HepG2 (cell line): ENCODE measurements around the gene SNX4. TPM values are rescaled to one million over a fixed set of nuclear protein-coding genes. Genes with fewer than 3 reads are reported as not detected.

Experiments used
- ATAC-seq: fragments of 200-7000 bp; cut with Tn5 transposase; 3 replicates; pipeline ENCODE4 v1.9.1; 2020; ENCODE audit warnings: mild to moderate bottlenecking, moderate library complexity
- BruUV-seq: library from RNA; stranded (reverse); fragments of 400-500 nt; replicated peaks from 2 replicates; lab custom pipeline; 2021; lab: Mats Ljungman, UMichigan
- CTCF ChIA-PET: fragments of 300-600 bp; formaldehyde crosslinking; extraction: SDS; loops from one replicate; lab custom pipeline; 2021; ENCODE audit warnings: low total read pairs, inconsistent platforms, low intra/inter-chr PET ratio; lab: Yijun Ruan, JAX
- POLR2A ChIA-PET: fragments of 350-600 bp; sonication (Branson Sonifier 250); formaldehyde crosslinking; loops from one replicate; lab custom pipeline; 2020; ENCODE audit warnings: antibody characterized with exemption, inconsistent platforms; lab: Yijun Ruan, JAX
- DNase-seq: peaks from one replicate; pipeline ENCODE4 v3.0.0-alpha.2; 2015; ENCODE audit warnings: low spot score
- FAIRE-seq: peaks from 3 replicates; lab custom pipeline; 2011; peaks lifted over from hg19 to GRCh38; lab: Jason Lieb, UNC
- H2AFZ ChIP-seq: one replicate; pipeline ENCODE4 v1.6.1; 2011; ENCODE audit warnings: low read length, inconsistent platforms
- H3K27ac ChIP-seq: fragments of 300-600 bp; 3 replicates; pipeline ENCODE4 v1.8.0; 2011; ENCODE audit warnings: mixed run types, mild to moderate bottlenecking, mixed read lengths, low read length, inconsistent platforms; ENCODE audit not compliant: insufficient read depth; ENCODE audit errors: extremely low read length
- H3K27me3 ChIP-seq, 2 experiments: fragments of 200-600 bp in 1 of 2; 2 replicates in 1 of 2; 3 replicates in 1 of 2; pipeline versions ENCODE4 v1.6.0 to v1.8.0; 2011; ENCODE audit warnings: low read length in 2 of 2, mild to moderate bottlenecking in 2 of 2, moderate library complexity in 2 of 2, inconsistent platforms in 1 of 2; ENCODE audit not compliant: insufficient read depth in 2 of 2, control insufficient read depth in 1 of 2
- H3K36me3 ChIP-seq, 2 experiments: fragments of 200-600 bp in 1 of 2; replicated peaks in 1 of 2; 2 replicates in 1 of 2; 3 replicates in 1 of 2; pipeline versions ENCODE4 v1.5.1 to v1.8.0; 2011; ENCODE audit warnings: low read length in 2 of 2, inconsistent platforms in 1 of 2; ENCODE audit not compliant: insufficient read depth in 2 of 2, control insufficient read depth in 1 of 2
- H3K4me1 ChIP-seq: 2 replicates; pipeline ENCODE4 v1.5.1; 2012; ENCODE audit warnings: low read length, inconsistent platforms; ENCODE audit not compliant: insufficient read depth
- H3K4me2 ChIP-seq: 2 replicates; pipeline ENCODE4 v1.6.0; 2011; ENCODE audit warnings: low read depth, low read length, inconsistent platforms
- H3K4me3 ChIP-seq, 3 experiments: fragments of 200-600 bp in 1 of 3; sonication (generic), shearing (Covaris generic) in 1 of 3; replicated peaks in 1 of 3; 2 replicates each; pipeline ENCODE4 v1.5.1; 2011 to 2016; ENCODE audit warnings: low read length in 3 of 3, inconsistent platforms in 2 of 3, low read depth in 2 of 3, mild to moderate bottlenecking in 2 of 3, control low read depth in 1 of 3, mixed read lengths in 1 of 3; ENCODE audit not compliant: insufficient read depth in 1 of 3
- H3K79me2 ChIP-seq: one replicate; pipeline ENCODE4 v1.6.1; 2011; ENCODE audit warnings: low read length, inconsistent platforms; ENCODE audit not compliant: insufficient read depth
- H3K9ac ChIP-seq: 2 replicates; pipeline ENCODE4 v1.6.0; 2011; ENCODE audit warnings: mild to moderate bottlenecking, low read depth, low read length, inconsistent platforms; ENCODE audit not compliant: insufficient read depth
- H3K9me3 ChIP-seq: 2 replicates; pipeline ENCODE4 v1.5.1; 2012; ENCODE audit warnings: mild to moderate bottlenecking, low read length
- H4K20me1 ChIP-seq: 2 replicates; pipeline ENCODE4 v1.6.0; 2011; ENCODE audit warnings: inconsistent platforms, mild to moderate bottlenecking, low read length, moderate library complexity; ENCODE audit not compliant: insufficient read depth
- HNRNPK ChIP-seq: fragments of 200-400 bp; formaldehyde crosslinking; IDR thresholded peaks from 2 replicates; pipeline ENCODE4 v1.6.1; 2018; ENCODE audit warnings: low read length, low read depth, moderate library complexity, mild to moderate bottlenecking; ENCODE audit not compliant: poor library complexity, severe bottlenecking
- MZF1 ChIP-seq: sonication (generic); formaldehyde crosslinking; IDR thresholded peaks from 2 replicates; pipeline ENCODE4 v1.8.1; 2023; ENCODE audit warnings: mild to moderate bottlenecking, missing genetic modification reagents, borderline replicate concordance
- SOX13 ChIP-seq, 3 experiments: fragments of 450-650 bp in 1 of 3; sonication (generic) in 1 of 3; formaldehyde crosslinking in 1 of 3; IDR thresholded peaks in 2 of 3; conservative IDR thresholded peaks in 1 of 3; 2 replicates each; pipeline versions ENCODE4 v1.5.0 to v1.6.1; 2016 to 2020; ENCODE audit warnings: antibody characterized with exemption in 1 of 3, mild to moderate bottlenecking in 1 of 3, missing compliant biosample characterization in 1 of 3, missing genetic modification reagents in 1 of 3, moderate library complexity in 1 of 3
- ZNF207 ChIP-seq: fragments of 450-650 bp; IDR thresholded peaks from 2 replicates; pipeline ENCODE4 v1.6.1; 2016; ENCODE audit warnings: antibody characterized with exemption, borderline replicate concordance
- ZNF225 ChIP-seq: sonication (generic); formaldehyde crosslinking; IDR thresholded peaks from 2 replicates; pipeline ENCODE4 v1.4.0; 2020; ENCODE audit warnings: mild to moderate bottlenecking, missing genetic modification reagents
- ZNF747 ChIP-seq: sonication (generic); formaldehyde crosslinking; IDR thresholded peaks from 2 replicates; pipeline ENCODE4 v1.8.1; 2023; ENCODE audit warnings: missing genetic modification reagents, mild to moderate bottlenecking, borderline replicate concordance
- ZNF839 ChIP-seq: sonication (generic); formaldehyde crosslinking; IDR thresholded peaks from 2 replicates; pipeline ENCODE4 v1.4.0; 2020; ENCODE audit warnings: missing genetic modification reagents, mild to moderate bottlenecking, borderline replicate concordance
- WGBS: methylation state at CpG from one replicate; pipeline ENCODE4 v1.1.6; 2017; ENCODE audit warnings: low lambda C conversion rate; 5-methylcytosine and 5-hydroxymethylcytosine counted together
- in situ Hi-C: cut with HindIII; loops from 2 replicates; pipeline ENCODE4 v1.10.0; 2017; ENCODE audit warnings: low pct_unique_long_range_greater_than_20kb; ENCODE audit not compliant: extremely low pct_ligation_motif_present
- intact Hi-C: fragments of 100-400 bp; cut with micrococcal nuclease; formaldehyde crosslinking; loops from one replicate; pipeline ENCODE4 v1.10.0; 2022; ENCODE audit not compliant: unreplicated experiment
- polyA plus RNA-seq, 8 experiments: library from polyadenylated mRNA; depleted of rRNA in 3 of 8; stranded (reverse) in 7 of 8; unstranded in 1 of 8; fragments of >200 nt; fragmentation: Illumina TruSeq in 4 of 8; extraction: Trizol in 4 of 8; gene quantifications; 2 replicates each; pipeline versions ENCODE4 v1.2.1 to v1.2.3, GENCODE V29; 2011 to 2016; ENCODE audit warnings: low read depth in 4 of 8, missing spikeins in 1 of 8, mixed read lengths in 1 of 8; ENCODE audit not compliant: insufficient read depth in 1 of 8
- total RNA-seq, 5 experiments: library from RNA; depleted of rRNA; stranded (reverse); fragments of >200 nt; fragmentation: Illumina TruSeq; extraction: Trizol; gene quantifications; 2 replicates each; pipeline ENCODE4 v1.2.3, GENCODE V29; 2016; ENCODE audit warnings: low read depth in 1 of 5
- TF ChIP-seq, protein P1 (sequence below): sonication (generic); formaldehyde crosslinking; IDR thresholded peaks from 2 replicates; pipeline ENCODE4 v1.4.0; 2020; ENCODE audit warnings: mild to moderate bottlenecking, missing genetic modification reagents
- TF ChIP-seq, protein P2 (sequence below): fragments of 450-650 bp; IDR thresholded peaks from 2 replicates; pipeline ENCODE4 v1.6.1; 2016
- TF ChIP-seq, protein P3 (sequence below): sonication (generic); formaldehyde crosslinking; IDR thresholded peaks from 2 replicates; pipeline ENCODE4 v1.8.0; 2023; ENCODE audit warnings: mild to moderate bottlenecking, missing genetic modification reagents
- TF ChIP-seq, protein P4 (sequence below): IDR thresholded peaks from 2 replicates; pipeline ENCODE4 v1.6.1; 2016; ENCODE audit warnings: mild to moderate bottlenecking

SNX4 gene
- total and polyA plus RNA-seq, 2 of the 13 experiments (the other 11 are each of a cell fraction or from before 2014, with no cell fraction given): 18.1 to 73.6 TPM

DNA sequence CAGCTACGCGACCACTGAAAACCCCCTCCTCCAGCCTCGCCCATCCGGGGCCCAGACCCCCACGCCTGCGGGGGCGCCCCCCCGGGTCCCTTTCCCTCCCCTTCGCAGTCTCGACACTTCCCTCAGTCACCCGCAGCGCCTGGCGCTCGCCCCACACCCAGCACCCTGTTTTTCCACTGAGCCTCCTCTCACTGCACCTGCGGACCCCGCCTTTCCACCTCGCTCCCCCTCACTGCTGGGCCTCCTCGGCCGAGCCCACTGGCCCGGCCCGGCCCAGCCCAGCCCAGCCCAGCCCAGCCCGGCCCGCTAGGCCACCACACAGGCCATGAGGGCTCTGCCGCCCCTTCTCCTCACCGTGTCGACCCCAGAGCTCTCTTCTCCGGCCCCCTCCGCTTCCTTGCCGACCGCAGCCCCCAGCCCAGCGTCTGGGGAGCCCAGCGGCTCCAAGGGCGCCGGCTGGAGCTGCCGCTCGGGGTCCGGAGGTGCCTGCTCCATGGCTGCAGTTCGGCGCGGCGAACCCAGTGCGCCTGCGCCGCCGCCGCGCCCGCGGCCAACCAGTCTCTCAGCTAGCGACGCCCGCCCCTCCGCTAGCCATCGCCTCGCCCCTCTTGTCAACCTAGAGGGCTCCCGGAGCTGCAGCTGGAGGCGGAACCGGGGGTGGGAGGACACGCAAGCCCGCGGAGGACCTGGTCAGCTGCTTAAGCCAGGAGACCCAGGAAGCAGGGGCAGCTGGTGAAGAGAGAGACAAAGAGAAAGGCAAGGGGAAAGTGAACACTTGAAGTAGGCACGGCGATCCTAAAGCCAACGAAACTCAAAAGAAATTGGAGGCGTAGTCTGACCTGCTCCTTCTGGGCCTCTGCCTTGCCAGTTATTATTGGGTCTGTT is at the start of gene SNX4 (continued):
- TF ChIP-seq, protein P1, sequence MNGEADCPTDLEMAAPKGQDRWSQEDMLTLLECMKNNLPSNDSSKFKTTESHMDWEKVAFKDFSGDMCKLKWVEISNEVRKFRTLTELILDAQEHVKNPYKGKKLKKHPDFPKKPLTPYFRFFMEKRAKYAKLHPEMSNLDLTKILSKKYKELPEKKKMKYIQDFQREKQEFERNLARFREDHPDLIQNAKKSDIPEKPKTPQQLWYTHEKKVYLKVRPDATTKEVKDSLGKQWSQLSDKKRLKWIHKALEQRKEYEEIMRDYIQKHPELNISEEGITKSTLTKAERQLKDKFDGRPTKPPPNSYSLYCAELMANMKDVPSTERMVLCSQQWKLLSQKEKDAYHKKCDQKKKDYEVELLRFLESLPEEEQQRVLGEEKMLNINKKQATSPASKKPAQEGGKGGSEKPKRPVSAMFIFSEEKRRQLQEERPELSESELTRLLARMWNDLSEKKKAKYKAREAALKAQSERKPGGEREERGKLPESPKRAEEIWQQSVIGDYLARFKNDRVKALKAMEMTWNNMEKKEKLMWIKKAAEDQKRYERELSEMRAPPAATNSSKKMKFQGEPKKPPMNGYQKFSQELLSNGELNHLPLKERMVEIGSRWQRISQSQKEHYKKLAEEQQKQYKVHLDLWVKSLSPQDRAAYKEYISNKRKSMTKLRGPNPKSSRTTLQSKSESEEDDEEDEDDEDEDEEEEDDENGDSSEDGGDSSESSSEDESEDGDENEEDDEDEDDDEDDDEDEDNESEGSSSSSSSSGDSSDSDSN: peak; percentile 75
- TF ChIP-seq, protein P2, sequence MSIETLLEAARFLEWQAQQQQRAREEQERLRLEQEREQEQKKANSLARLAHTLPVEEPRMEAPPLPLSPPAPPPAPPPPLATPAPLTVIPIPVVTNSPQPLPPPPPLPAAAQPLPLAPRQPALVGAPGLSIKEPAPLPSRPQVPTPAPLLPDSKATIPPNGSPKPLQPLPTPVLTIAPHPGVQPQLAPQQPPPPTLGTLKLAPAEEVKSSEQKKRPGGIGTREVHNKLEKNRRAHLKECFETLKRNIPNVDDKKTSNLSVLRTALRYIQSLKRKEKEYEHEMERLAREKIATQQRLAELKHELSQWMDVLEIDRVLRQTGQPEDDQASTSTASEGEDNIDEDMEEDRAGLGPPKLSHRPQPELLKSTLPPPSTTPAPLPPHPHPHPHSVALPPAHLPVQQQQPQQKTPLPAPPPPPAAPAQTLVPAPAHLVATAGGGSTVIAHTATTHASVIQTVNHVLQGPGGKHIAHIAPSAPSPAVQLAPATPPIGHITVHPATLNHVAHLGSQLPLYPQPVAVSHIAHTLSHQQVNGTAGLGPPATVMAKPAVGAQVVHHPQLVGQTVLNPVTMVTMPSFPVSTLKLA: no peak
- TF ChIP-seq ZNF747 (CRISPR knock-in tag) (peak; percentile 43; the same call in 1 of the 2 replicates), ZNF225 (CRISPR knock-in tag) (peak; percentile 65; the same call in 1 of the 2 replicates)
- TF ChIP-seq, all 625 proteins: peak for 177

DNA sequence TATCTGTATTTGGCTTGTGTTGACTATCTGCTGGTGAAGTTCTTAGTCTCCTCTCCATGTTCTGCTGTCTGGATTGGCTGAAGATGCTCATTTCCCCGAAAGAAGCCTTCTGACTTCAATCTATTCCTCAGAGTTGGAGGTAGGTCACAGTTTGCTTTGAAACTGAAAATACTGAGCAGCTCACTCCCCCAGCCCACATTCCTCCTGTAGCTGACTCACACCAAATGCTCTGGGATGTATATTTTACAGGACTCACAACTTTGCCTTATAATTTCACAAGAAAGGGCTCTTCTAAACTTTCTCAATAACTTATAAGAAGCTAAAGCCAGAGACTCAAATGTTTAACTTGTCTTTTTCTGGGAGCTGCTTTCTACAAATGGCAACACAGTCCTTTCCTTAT is 36.3 kb upstream of the SNX4 start:
- H4K20me1 ChIP-seq: no peaks in the 10 kb centered on the region
- no peak overlapping the region for H3K27ac ChIP-seq
- no peaks in the 10 kb centered on the region for H3K4me1 ChIP-seq
- no TSS peak for BruUV-seq
- H3K27me3 ChIP-seq: no peaks in the 10 kb centered on the region
- no peak overlapping the region for H2AFZ ChIP-seq
- ATAC-seq (no peak), DNase-seq (no peak), FAIRE-seq (no peak)
- H3K4me3 ChIP-seq: no peak overlapping the region
- ChIA-PET CTCF (no interaction called here), POLR2A (no interaction called here)
- peaks cover 8 to 26% of the 10 kb centered on the region in 2 experiments; a peak in 4 of 5 replicates for H3K36me3 ChIP-seq
- H3K9me3 ChIP-seq: no peaks in the 10 kb centered on the region
- intact Hi-C loops (no loop called here), in situ Hi-C loops (no loop called here)
- H3K9ac ChIP-seq: no peak overlapping the region
- H3K79me2 ChIP-seq: no peaks in the 10 kb centered on the region
- H3K4me2 ChIP-seq: no peak overlapping the region
- WGBS: 89% methylated on average over 1 of the region's 1 CpG
- TF ChIP-seq ZNF839: no peak
- TF ChIP-seq ZNF207: no peak
- TF ChIP-seq, protein P3, sequence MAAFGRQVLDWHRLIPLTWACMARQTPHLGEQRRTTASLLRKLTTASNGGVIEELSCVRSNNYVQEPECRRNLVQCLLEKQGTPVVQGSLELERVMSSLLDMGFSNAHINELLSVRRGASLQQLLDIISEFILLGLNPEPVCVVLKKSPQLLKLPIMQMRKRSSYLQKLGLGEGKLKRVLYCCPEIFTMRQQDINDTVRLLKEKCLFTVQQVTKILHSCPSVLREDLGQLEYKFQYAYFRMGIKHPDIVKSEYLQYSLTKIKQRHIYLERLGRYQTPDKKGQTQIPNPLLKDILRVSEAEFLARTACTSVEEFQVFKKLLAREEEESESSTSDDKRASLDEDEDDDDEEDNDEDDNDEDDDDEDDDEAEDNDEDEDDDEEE: no peak
- TF ChIP-seq SOX13 (IDR thresholded peaks at IDR 0.05): no peak
- no peak for TF ChIP-seq SOX13 (CRISPR knock-in tag; conservative IDR thresholded peaks at IDR 0.05 in 1 of 2, IDR thresholded peaks at IDR 0.05 in 1 of 2)
- TF ChIP-seq, protein P4, sequence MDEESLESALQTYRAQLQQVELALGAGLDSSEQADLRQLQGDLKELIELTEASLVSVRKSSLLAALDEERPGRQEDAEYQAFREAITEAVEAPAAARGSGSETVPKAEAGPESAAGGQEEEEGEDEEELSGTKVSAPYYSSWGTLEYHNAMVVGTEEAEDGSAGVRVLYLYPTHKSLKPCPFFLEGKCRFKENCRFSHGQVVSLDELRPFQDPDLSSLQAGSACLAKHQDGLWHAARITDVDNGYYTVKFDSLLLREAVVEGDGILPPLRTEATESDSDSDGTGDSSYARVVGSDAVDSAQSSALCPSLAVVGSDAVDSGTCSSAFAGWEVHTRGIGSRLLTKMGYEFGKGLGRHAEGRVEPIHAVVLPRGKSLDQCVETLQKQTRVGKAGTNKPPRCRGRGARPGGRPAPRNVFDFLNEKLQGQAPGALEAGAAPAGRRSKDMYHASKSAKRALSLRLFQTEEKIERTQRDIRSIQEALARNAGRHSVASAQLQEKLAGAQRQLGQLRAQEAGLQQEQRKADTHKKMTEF (CRISPR knock-in tag): no peak
- no peak for TF ChIP-seq HNRNPK
- TF ChIP-seq MZF1 (CRISPR knock-in tag): no peak
